GM23338 (cell line): ENCODE results near the gene KCNS3. TPM values are rescaled to one million over a fixed set of nuclear protein-coding genes. Genes with fewer than 3 reads are reported as not detected.

Source experiments
- ATAC-seq: fragments of 200-7000 bp; cut with Tn5 transposase; 3 replicates; pipeline ENCODE4 v1.9.1; 2020
- DNase-seq: peaks from one replicate; pipeline ENCODE4 v3.0.0-alpha.2; 2015; ENCODE audit warnings: low spot score
- H2AFZ ChIP-seq: fragments of 200-600 bp; sonication (generic); 2 replicates; pipeline ENCODE4 v1.8.0; 2016; ENCODE audit warnings: antibody characterized with exemption, mild to moderate bottlenecking, moderate library complexity
- H3F3A ChIP-seq: fragments of 200-600 bp; sonication (generic); replicated peaks from 2 replicates; pipeline ENCODE4 v1.8.0; 2017; ENCODE audit warnings: antibody characterized with exemption, mixed run types, low read depth
- H3K27ac ChIP-seq: fragments of 200-600 bp; sonication (generic); 2 replicates; pipeline ENCODE4 v1.6.1; 2016; ENCODE audit warnings: low read depth
- H3K27me3 ChIP-seq: fragments of 200-600 bp; sonication (generic); 2 replicates; pipeline ENCODE4 v1.8.0; 2016; ENCODE audit warnings: mild to moderate bottlenecking, mixed run types, moderate library complexity; ENCODE audit not compliant: insufficient read depth
- H3K36me3 ChIP-seq: fragments of 200-600 bp; sonication (generic); 2 replicates; pipeline ENCODE4 v1.8.0; 2016; ENCODE audit warnings: mild to moderate bottlenecking; ENCODE audit not compliant: insufficient read depth
- H3K4me1 ChIP-seq: fragments of 200-600 bp; sonication (generic); 2 replicates; pipeline ENCODE4 v1.8.0; 2016; ENCODE audit warnings: mild to moderate bottlenecking, moderate library complexity; ENCODE audit not compliant: insufficient read depth
- H3K4me2 ChIP-seq: fragments of 200-600 bp; sonication (generic); 2 replicates; pipeline ENCODE4 v1.7.1; 2017; ENCODE audit warnings: mixed run types
- H3K4me3 ChIP-seq: fragments of 200-600 bp; sonication (generic); 2 replicates; pipeline ENCODE4 v1.6.1; 2016; ENCODE audit warnings: mixed run types
- H3K79me2 ChIP-seq: fragments of 200-600 bp; sonication (generic); replicated peaks from 2 replicates; pipeline ENCODE4 v1.8.0; 2017; ENCODE audit warnings: mild to moderate bottlenecking; ENCODE audit not compliant: insufficient read depth
- H3K9me2 ChIP-seq: fragments of 200-600 bp; sonication (generic); 2 replicates; pipeline ENCODE4 v1.8.0; 2017; ENCODE audit not compliant: insufficient read depth
- H4K20me1 ChIP-seq: fragments of 200-600 bp; sonication (generic); replicated peaks from 2 replicates; pipeline ENCODE4 v1.8.0; 2017; ENCODE audit warnings: mild to moderate bottlenecking; ENCODE audit not compliant: insufficient read depth
- H3K27ac Mint-ChIP-seq: 2 replicates; pipeline ENCODE4 v1.8.0; 2020; ENCODE audit warnings: inconsistent platforms, mild to moderate bottlenecking, moderate library complexity, mixed read lengths
- H3K27me3 Mint-ChIP-seq: 3 replicates; pipeline ENCODE4 v1.8.0; 2022; ENCODE audit warnings: low read depth, mild to moderate bottlenecking, moderate library complexity, mixed read lengths, inconsistent platforms; ENCODE audit not compliant: insufficient read depth, poor library complexity
- H3K36me3 Mint-ChIP-seq: 3 replicates; pipeline ENCODE4 v1.8.0; 2021; ENCODE audit warnings: low read depth, mild to moderate bottlenecking, inconsistent platforms, moderate library complexity, mixed read lengths
- H3K4me1 Mint-ChIP-seq: 3 replicates; pipeline ENCODE4 v1.8.0; 2020; ENCODE audit warnings: mild to moderate bottlenecking, inconsistent platforms, mixed read lengths
- H3K4me3 Mint-ChIP-seq: 3 replicates; pipeline ENCODE4 v1.8.0; 2021; ENCODE audit warnings: moderate library complexity, mild to moderate bottlenecking, inconsistent platforms, mixed read lengths
- H3K9me3 Mint-ChIP-seq: 3 replicates; pipeline ENCODE4 v1.8.0; 2020; ENCODE audit warnings: moderate library complexity, mild to moderate bottlenecking, inconsistent platforms, mixed read lengths
- CTCF ChIP-seq, 2 experiments: fragments of 200-600 bp in 1 of 2; sonication (generic) in 1 of 2; conservative IDR thresholded peaks; 2 replicates each; pipeline versions ENCODE4 v1.5.1 to v1.6.1; 2016 to 2017; ENCODE audit warnings: antibody characterized with exemption in 2 of 2, low read depth in 2 of 2, mild to moderate bottlenecking in 2 of 2, moderate library complexity in 1 of 2
- JUNB ChIP-seq: IDR thresholded peaks from one replicate; pipeline ENCODE4 v1.6.1; 2016; ENCODE audit warnings: antibody characterized with exemption; ENCODE audit not compliant: unreplicated experiment
- ZNF462 ChIP-seq: fragments of 250-450 bp; sonication (Bioruptor Pico); IDR thresholded peaks from 2 replicates; pipeline ENCODE4 v1.5.0; 2020; ENCODE audit warnings: mild to moderate bottlenecking, moderate library complexity
- polyA plus RNA-seq: library from polyadenylated mRNA; unstranded; fragments of >200 nt; fragmentation: Nextera tagmentation; extraction: Ambion mirVana; gene quantifications from 2 replicates; pipeline ENCODE4 v1.2.1, GENCODE V29; 2016
- total RNA-seq: library from RNA; depleted of rRNA; stranded (reverse); fragments of >200 nt; shearing (Covaris generic); gene quantifications from 2 replicates; pipeline ENCODE4 v1.2.3, GENCODE V29; 2014

Gene KCNS3
- total and polyA plus RNA-seq, 2 experiments from 2014 or later: 23.2 to 80.0 TPM

- Histone ChIP-seq H3K4me1 (peaks cover 25% of the 10 kb centered on the region), H3K36me3 (no peaks in the 10 kb centered on the region), H3K4me2 (peak overlapping the region; percentile 64), H3K27me3 (no peaks in the 10 kb centered on the region), H2AFZ (no peak overlapping the region), H4K20me1 (peaks cover 16% of the 10 kb centered on the region; the same call in 1 of the 2 replicates), H3K79me2 (peaks cover 98% of the 10 kb centered on the region), H3F3A (no peaks in the 10 kb centered on the region), H3K9me2 (no peaks in the 10 kb centered on the region), H3K4me3 (no peak overlapping the region), H3K27ac (peak overlapping the region; percentile 32)
- Mint-ChIP-seq H3K4me3 (no peak overlapping the region), H3K9me3 (peaks cover 18% of the 10 kb centered on the region; the same call in 2 of the 3 replicates), H3K36me3 (peaks cover 31% of the 10 kb centered on the region), H3K4me1 (peaks cover 29% of the 10 kb centered on the region), H3K27ac (peak overlapping the region; percentile 87), H3K27me3 (peaks cover 2% of the 10 kb centered on the region)
- ATAC-seq (peak; percentile 78), DNase-seq (peak; percentile 30)
- no peak for TF ChIP-seq JUNB
- no peak for TF ChIP-seq ZNF462 (CRISPR knock-in tag)
Observed at GRCh38 chr2:17892770-17893534, 14.5 kb downstream of the KCNS3 start.

GRCh38 chr2:17894005-17894404, 15.5 kb downstream of the KCNS3 start:
- no peaks in the 10 kb centered on the region for H3K9me2 ChIP-seq
- Mint-ChIP-seq H3K9me3 (peaks cover 21% of the 10 kb centered on the region; the same call in 2 of the 3 replicates), H3K4me3 (no peak overlapping the region), H3K4me1 (peaks cover 29% of the 10 kb centered on the region), H3K27ac (no peak overlapping the region), H3K27me3 (peaks cover 2% of the 10 kb centered on the region), H3K36me3 (peaks cover 33% of the 10 kb centered on the region)
- H3K27me3 ChIP-seq: no peaks in the 10 kb centered on the region
- H3K4me1 ChIP-seq: peaks cover 29% of the 10 kb centered on the region
- H3K4me2 ChIP-seq: no peak overlapping the region
- no peak overlapping the region for H3K4me3 ChIP-seq
- H3K79me2 ChIP-seq: peaks cover 99% of the 10 kb centered on the region
- DNase-seq (no peak), ATAC-seq (no peak)
- H4K20me1 ChIP-seq: peaks cover 24% of the 10 kb centered on the region
- no peak overlapping the region for H2AFZ ChIP-seq
- no peak overlapping the region for H3K27ac ChIP-seq
- no peaks in the 10 kb centered on the region for H3F3A ChIP-seq
- no peaks in the 10 kb centered on the region for H3K36me3 ChIP-seq
- no peak for TF ChIP-seq CTCF (conservative IDR thresholded peaks at IDR 0.05; ENCODE audit: low read depth in 2 of 2)
